Mononuclear cell (primary cell): ENCODE measurements around the gene TTC39A. TPM values are rescaled to one million over a fixed set of nuclear protein-coding genes. Genes with fewer than 3 reads are reported as not detected.
A peak's percentile ranks its signal among the peaks of the same experiment; 100 is the strongest.

ENCODE experiments used
- H3K27me3 ChIP-seq: 2 replicates; pipeline ENCODE4 v1.6.0; 2011; ENCODE audit warnings: low read length, control low read depth; ENCODE audit not compliant: insufficient read depth
- H3K4me1 ChIP-seq: 2 replicates; pipeline ENCODE4 v1.5.1; 2011; ENCODE audit warnings: mild to moderate bottlenecking, low read length, control low read depth; ENCODE audit not compliant: insufficient read depth
- H3K4me3 ChIP-seq: 2 replicates; pipeline ENCODE4 v1.5.1; 2011; ENCODE audit warnings: mild to moderate bottlenecking, low read length, moderate library complexity
- H3K9me3 ChIP-seq: 2 replicates; pipeline ENCODE4 v1.5.1; 2011; ENCODE audit warnings: low read depth, mild to moderate bottlenecking, control low read depth, low read length
- total RNA-seq: library from RNA; depleted of rRNA; stranded (reverse); fragments of >200 nt; gene quantifications from one replicate; pipeline ENCODE4 v1.2.3, GENCODE V29; 2012

TTC39A gene
- total RNA-seq, 1 donor: 0.10 TPM

- H3K9me3 ChIP-seq: no peaks in the 10 kb centered on the region
- no peak overlapping the region for H3K4me3 ChIP-seq
- peaks cover 20% of the 10 kb centered on the region for H3K4me1 ChIP-seq
- no peaks in the 10 kb centered on the region for H3K27me3 ChIP-seq
Observed at GRCh38 chr1:51299981-51300670, 30.2 kb downstream of the TTC39A start.

- Histone ChIP-seq H3K27me3 (no peaks in the 10 kb centered on the region), H3K4me3 (no peak overlapping the region), H3K4me1 (peaks cover 20% of the 10 kb centered on the region), H3K9me3 (no peaks in the 10 kb centered on the region)
Observed at GRCh38 chr1:51299185-51299885, 31.0 kb downstream of the TTC39A start.

- Histone ChIP-seq H3K9me3 (no peaks in the 10 kb centered on the region), H3K4me3 (no peak overlapping the region), H3K27me3 (no peaks in the 10 kb centered on the region), H3K4me1 (peaks cover 11% of the 10 kb centered on the region)
Observed at GRCh38 chr1:51298322-51298705, 32.0 kb downstream of the TTC39A start.

- no peaks in the 10 kb centered on the region for H3K27me3 ChIP-seq
- peaks cover 11% of the 10 kb centered on the region for H3K4me1 ChIP-seq
- H3K4me3 ChIP-seq: no peak overlapping the region
- no peaks in the 10 kb centered on the region for H3K9me3 ChIP-seq
Observed at GRCh38 chr1:51297401-51298321, 32.7 kb downstream of the TTC39A start.

GRCh38 chr1:51296383-51297357, 33.7 kb downstream of the TTC39A start:
- no peaks in the 10 kb centered on the region for H3K9me3 ChIP-seq
- H3K27me3 ChIP-seq: no peaks in the 10 kb centered on the region
- peak overlapping the region; percentile 19 for H3K4me3 ChIP-seq
- H3K4me1 ChIP-seq: peaks cover 11% of the 10 kb centered on the region

GRCh38 chr1:51295926-51296325, 34.4 kb downstream of the TTC39A start:
- H3K27me3 ChIP-seq: no peaks in the 10 kb centered on the region
- H3K4me3 ChIP-seq: no peak overlapping the region
- no peaks in the 10 kb centered on the region for H3K9me3 ChIP-seq
- H3K4me1 ChIP-seq: peaks cover 11% of the 10 kb centered on the region

- Histone ChIP-seq H3K4me1 (peaks cover 11% of the 10 kb centered on the region), H3K27me3 (no peaks in the 10 kb centered on the region), H3K4me3 (no peak overlapping the region), H3K9me3 (no peaks in the 10 kb centered on the region)
Observed at GRCh38 chr1:51294566-51295184, 35.7 kb downstream of the TTC39A start.

- Histone ChIP-seq H3K4me1 (peaks cover 11% of the 10 kb centered on the region), H3K9me3 (no peaks in the 10 kb centered on the region), H3K4me3 (no peak overlapping the region), H3K27me3 (no peaks in the 10 kb centered on the region)
Observed at GRCh38 chr1:51293898-51294515, 36.4 kb downstream of the TTC39A start.

GRCh38 chr1:51290489-51290847, 39.9 kb downstream of the TTC39A start:
- no peaks in the 10 kb centered on the region for H3K27me3 ChIP-seq
- no peak overlapping the region for H3K4me3 ChIP-seq
- no peaks in the 10 kb centered on the region for H3K9me3 ChIP-seq
- no peaks in the 10 kb centered on the region for H3K4me1 ChIP-seq

GRCh38 chr1:51289676-51290488, 40.5 kb downstream of the TTC39A start:
- Histone ChIP-seq H3K27me3 (no peaks in the 10 kb centered on the region), H3K4me1 (no peaks in the 10 kb centered on the region), H3K4me3 (no peak overlapping the region), H3K9me3 (no peaks in the 10 kb centered on the region)

- Histone ChIP-seq H3K9me3 (no peaks in the 10 kb centered on the region), H3K4me1 (no peaks in the 10 kb centered on the region), H3K27me3 (no peaks in the 10 kb centered on the region), H3K4me3 (no peak overlapping the region)
Observed at GRCh38 chr1:51288578-51288977, 41.8 kb downstream of the TTC39A start.

- Histone ChIP-seq H3K9me3 (no peaks in the 10 kb centered on the region), H3K4me1 (no peaks in the 10 kb centered on the region), H3K27me3 (no peaks in the 10 kb centered on the region), H3K4me3 (no peak overlapping the region)
Observed at GRCh38 chr1:51287966-51288365, 42.4 kb downstream of the TTC39A start.

GRCh38 chr1:51285055-51285454, 45.3 kb downstream of the TTC39A start:
- Histone ChIP-seq H3K27me3 (no peaks in the 10 kb centered on the region), H3K4me3 (no peak overlapping the region), H3K9me3 (no peaks in the 10 kb centered on the region), H3K4me1 (no peaks in the 10 kb centered on the region)
